Fibroblast of skin of right quadriceps (primary cell): ENCODE results near the gene ANO3.
"Not testable (repeated sequence)": the region's sequence is repeated elsewhere in the genome, so short reads cannot be mapped to it uniquely, and the experiment has no call there.

Experiments used
- DNase-seq: peaks from one replicate; pipeline ENCODE4 v3.0.0-alpha.2; 2013

ANO3 gene

GRCh38 chr11:26579683-26580082, 247.8 kb downstream of the ANO3 start:
- no peak for DNase-seq

GRCh38 chr11:26580929-26581328, 249.0 kb downstream of the ANO3 start:
- peak; percentile 37 for DNase-seq

GRCh38 chr11:26583550-26583949, 251.6 kb downstream of the ANO3 start:
- peak; percentile 3 for DNase-seq

GRCh38 chr11:26584818-26585217, 252.9 kb downstream of the ANO3 start:
- no peak for DNase-seq

- no peak for DNase-seq
Observed at GRCh38 chr11:26587073-26587472, 255.1 kb downstream of the ANO3 start.

- no peak for DNase-seq
Observed at GRCh38 chr11:26593691-26594090, 261.8 kb downstream of the ANO3 start.

- not testable (repeated sequence) for DNase-seq
Observed at GRCh38 chr11:26595207-26595865, 263.4 kb downstream of the ANO3 start.

GRCh38 chr11:26597049-26597689, 265.2 kb downstream of the ANO3 start:
- not testable (repeated sequence) for DNase-seq

- no peak for DNase-seq
Observed at GRCh38 chr11:26597899-26598298, 266.0 kb downstream of the ANO3 start.

GRCh38 chr11:26599425-26599824, 267.5 kb downstream of the ANO3 start:
- peak; percentile 42 for DNase-seq

GRCh38 chr11:26599876-26600434, 268.0 kb downstream of the ANO3 start:
- no peak for DNase-seq

GRCh38 chr11:26607725-26608506, 276.0 kb downstream of the ANO3 start:
- DNase-seq = no peak

GRCh38 chr11:26608507-26609146, 276.7 kb downstream of the ANO3 start:
- DNase-seq = no peak

GRCh38 chr11:26613759-26614158, 281.8 kb downstream of the ANO3 start:
- DNase-seq = no peak

GRCh38 chr11:26618441-26618840, 286.5 kb downstream of the ANO3 start:
- DNase-seq = no peak

GRCh38 chr11:26620282-26621045, 288.5 kb downstream of the ANO3 start:
- no peak for DNase-seq

- peak; percentile 90 for DNase-seq
Observed at GRCh38 chr11:26621132-26621531, 289.2 kb downstream of the ANO3 start.

GRCh38 chr11:26622181-26622580, 290.3 kb downstream of the ANO3 start:
- DNase-seq = no peak

- DNase-seq = peak; percentile 47
Observed at GRCh38 chr11:26623076-26623659, 291.2 kb downstream of the ANO3 start.

- DNase-seq = peak; percentile 11
Observed at GRCh38 chr11:26626346-26626745, 294.4 kb downstream of the ANO3 start.

GRCh38 chr11:26632691-26633159, 300.8 kb downstream of the ANO3 start:
- DNase-seq = no peak

GRCh38 chr11:26643314-26643713, 311.4 kb downstream of the ANO3 start:
- DNase-seq = not testable (repeated sequence)
